Measurements from ENCODE around the gene PLCD3. TPM values are rescaled to one million over a fixed set of nuclear protein-coding genes. Genes with fewer than 3 reads are reported as not detected.

The PLCD3 gene
- total RNA-seq, 1 experiment from 2014 or later, result 35.1 TPM

DNA sequence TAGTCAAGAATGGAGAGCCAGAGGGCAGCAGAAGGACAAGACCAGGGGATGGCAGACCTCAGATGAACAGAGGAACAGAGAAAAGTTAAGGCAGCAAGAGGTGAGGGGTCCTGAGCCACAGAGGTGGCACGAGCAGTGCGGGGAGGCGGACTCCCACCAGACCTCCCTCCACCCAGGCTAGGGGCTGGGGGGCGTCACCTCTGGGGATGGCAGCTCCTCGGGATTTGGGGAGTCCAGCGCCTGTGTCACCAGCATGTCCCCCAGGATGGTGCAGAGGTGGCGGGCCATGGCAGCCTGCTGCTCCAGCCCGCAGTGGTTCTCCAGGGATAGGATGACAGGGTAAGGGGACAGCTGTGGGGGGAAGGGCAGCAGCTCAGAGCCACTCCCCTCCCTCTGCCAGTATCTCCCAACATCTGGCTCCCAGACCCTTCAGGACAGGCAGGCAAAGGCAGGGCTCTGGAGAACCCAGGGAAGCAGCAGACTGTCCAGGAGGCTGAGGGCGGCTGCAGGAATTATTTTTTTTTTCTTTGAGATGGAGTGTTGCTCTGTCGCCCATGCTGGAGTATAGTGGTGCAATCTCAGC lies 15.8 kb downstream of the PLCD3 start:
- H3K4me3 ChIP-seq (ENCODE audit: low read length), result no peak overlapping the region
- H2AFZ ChIP-seq (ENCODE audit: low read length), result no peak overlapping the region
- TF ChIP-seq, protein P1, sequence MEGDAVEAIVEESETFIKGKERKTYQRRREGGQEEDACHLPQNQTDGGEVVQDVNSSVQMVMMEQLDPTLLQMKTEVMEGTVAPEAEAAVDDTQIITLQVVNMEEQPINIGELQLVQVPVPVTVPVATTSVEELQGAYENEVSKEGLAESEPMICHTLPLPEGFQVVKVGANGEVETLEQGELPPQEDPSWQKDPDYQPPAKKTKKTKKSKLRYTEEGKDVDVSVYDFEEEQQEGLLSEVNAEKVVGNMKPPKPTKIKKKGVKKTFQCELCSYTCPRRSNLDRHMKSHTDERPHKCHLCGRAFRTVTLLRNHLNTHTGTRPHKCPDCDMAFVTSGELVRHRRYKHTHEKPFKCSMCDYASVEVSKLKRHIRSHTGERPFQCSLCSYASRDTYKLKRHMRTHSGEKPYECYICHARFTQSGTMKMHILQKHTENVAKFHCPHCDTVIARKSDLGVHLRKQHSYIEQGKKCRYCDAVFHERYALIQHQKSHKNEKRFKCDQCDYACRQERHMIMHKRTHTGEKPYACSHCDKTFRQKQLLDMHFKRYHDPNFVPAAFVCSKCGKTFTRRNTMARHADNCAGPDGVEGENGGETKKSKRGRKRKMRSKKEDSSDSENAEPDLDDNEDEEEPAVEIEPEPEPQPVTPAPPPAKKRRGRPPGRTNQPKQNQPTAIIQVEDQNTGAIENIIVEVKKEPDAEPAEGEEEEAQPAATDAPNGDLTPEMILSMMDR (conservative IDR thresholded peaks at IDR 0.05; ENCODE audit: low read depth, low read length), result no peak
- TF ChIP-seq EZH2phosphoT487 (IDR thresholded peaks at IDR 0.05; ENCODE audit: borderline replicate concordance, low read length) (no peak), EZH2 (IDR thresholded peaks at IDR 0.05; ENCODE audit: low read length, unreplicated experiment) (no peak)
- intact Hi-C loops (cut with micrococcal nuclease), result no loop called here
- no peak overlapping the region for H3K27ac ChIP-seq (ENCODE audit: low read length)
- H3K9me2 ChIP-seq (replicated peaks; ENCODE audit: low read length), result no peaks in the 10 kb centered on the region
- H3K9me3 ChIP-seq (ENCODE audit: low read length), result no peaks in the 10 kb centered on the region
- no peaks in the 10 kb centered on the region for H3K27me3 ChIP-seq (ENCODE audit: low read length)
- CTCF ChIA-PET, result no interaction called here
- BruUV-seq (replicated peaks), result no TSS peak
- no peaks in the 10 kb centered on the region for H4K20me1 ChIP-seq (ENCODE audit: low read length)
- no peaks in the 10 kb centered on the region for H3K79me2 ChIP-seq (ENCODE audit: low read length)
- H3K4me1 ChIP-seq (ENCODE audit: insufficient read depth, low read length), result no peaks in the 10 kb centered on the region
- H3F3A ChIP-seq (ENCODE audit: low read length, unreplicated experiment), result no peaks in the 10 kb centered on the region
- POLR2A ChIA-PET (ENCODE audit: unreplicated experiment), result no interaction called here
- H3K4me2 ChIP-seq (ENCODE audit: low read length), result no peak overlapping the region
- H3K9ac ChIP-seq (ENCODE audit: low read length), result no peak overlapping the region
- DNase-seq, result no peak
- H3K36me3 ChIP-seq (ENCODE audit: low read depth, low read length), result no peaks in the 10 kb centered on the region
- ATAC-seq, result no peak

DNA sequence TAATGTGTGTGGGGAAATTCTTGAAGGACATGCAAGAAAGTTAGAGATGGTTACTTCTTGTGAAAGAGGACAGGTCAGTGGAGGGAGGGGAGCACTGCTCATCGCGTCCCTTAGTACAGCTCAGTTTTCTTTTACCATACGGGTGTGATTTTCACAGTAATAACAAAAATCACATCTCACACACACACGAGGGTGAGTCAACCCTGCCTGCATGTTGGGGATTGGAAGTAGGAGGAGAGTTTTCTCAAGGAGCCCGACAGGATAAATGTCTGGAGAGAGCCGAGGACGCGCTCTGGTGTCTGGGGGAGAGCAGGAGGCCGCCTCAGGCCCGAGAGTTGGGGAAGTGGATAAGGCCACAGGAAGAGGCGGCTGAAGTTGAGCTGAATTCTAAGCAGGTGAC lies 16.4 kb downstream of the PLCD3 start:
- intact Hi-C loops (cut with micrococcal nuclease), result no loop called here
- DNase-seq (no peak), ATAC-seq (no peak)
- Histone ChIP-seq H3K79me2 (ENCODE audit: low read length) (no peaks in the 10 kb centered on the region), H3K36me3 (ENCODE audit: low read depth, low read length) (no peaks in the 10 kb centered on the region), H3K27me3 (ENCODE audit: low read length) (no peaks in the 10 kb centered on the region), H3K9ac (ENCODE audit: low read length) (no peak overlapping the region), H3K4me3 (ENCODE audit: low read length) (no peak overlapping the region), H3K27ac (ENCODE audit: low read length) (no peak overlapping the region), H3K9me3 (ENCODE audit: low read length) (no peaks in the 10 kb centered on the region), H2AFZ (ENCODE audit: low read length) (no peak overlapping the region), H3K9me2 (replicated peaks; ENCODE audit: low read length) (no peaks in the 10 kb centered on the region), H3K4me2 (ENCODE audit: low read length) (no peak overlapping the region), H4K20me1 (ENCODE audit: low read length) (no peaks in the 10 kb centered on the region), H3K4me1 (ENCODE audit: insufficient read depth, low read length) (no peaks in the 10 kb centered on the region), H3F3A (ENCODE audit: low read length, unreplicated experiment) (no peaks in the 10 kb centered on the region)
- TF ChIP-seq, protein P1 (conservative IDR thresholded peaks at IDR 0.05; ENCODE audit: low read depth, low read length), result no peak
- no peak for TF ChIP-seq EZH2phosphoT487 (IDR thresholded peaks at IDR 0.05; ENCODE audit: borderline replicate concordance, low read length)
- TF ChIP-seq EZH2 (IDR thresholded peaks at IDR 0.05; ENCODE audit: low read length, unreplicated experiment), result no peak
- ChIA-PET POLR2A (ENCODE audit: unreplicated experiment) (interaction anchor here (0.6 kb wide), 1 partner anchor 33 kb away, joined by 3 read pairs; the partner anchor contains the start of gene HEXIM1), CTCF (no interaction called here)
- no TSS peak for BruUV-seq (replicated peaks)

DNA sequence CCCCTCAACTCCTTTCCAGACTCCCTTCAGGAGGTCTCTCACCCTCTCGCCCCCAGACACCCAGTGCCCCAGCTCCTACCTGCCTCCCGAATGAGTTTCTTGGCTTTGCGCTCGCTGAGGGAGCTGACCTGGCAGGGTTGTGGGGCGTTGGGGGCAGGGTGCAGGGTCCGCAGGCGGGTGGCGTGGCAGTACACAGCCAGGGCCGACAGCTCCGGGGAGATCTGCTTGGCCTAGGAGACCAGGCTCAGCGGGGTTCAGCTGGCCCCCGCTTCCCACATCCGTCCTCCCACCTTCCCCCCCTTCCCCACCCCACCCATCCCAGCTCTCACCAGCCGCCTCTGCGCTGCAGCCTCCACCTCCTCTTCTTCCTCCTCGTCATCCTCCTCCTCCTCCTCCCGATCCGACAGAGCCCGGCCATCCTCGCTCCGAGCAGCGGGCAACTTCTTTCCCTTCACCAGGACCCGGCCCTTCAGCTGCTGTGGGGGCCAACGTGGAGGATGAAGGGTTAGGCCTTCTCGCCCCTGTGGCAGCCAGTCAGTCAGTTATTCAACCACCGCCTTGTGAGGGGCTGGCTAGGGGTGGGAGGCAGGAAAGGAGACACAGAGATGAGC lies 17.2 kb downstream of the PLCD3 start:
- Histone ChIP-seq H4K20me1 (ENCODE audit: low read length) (no peaks in the 10 kb centered on the region), H2AFZ (ENCODE audit: low read length) (no peak overlapping the region), H3K27ac (ENCODE audit: low read length) (no peak overlapping the region), H3K4me1 (ENCODE audit: insufficient read depth, low read length) (no peaks in the 10 kb centered on the region), H3K79me2 (ENCODE audit: low read length) (no peaks in the 10 kb centered on the region), H3K4me3 (ENCODE audit: low read length) (no peak overlapping the region), H3K27me3 (ENCODE audit: low read length) (no peaks in the 10 kb centered on the region), H3K9me2 (replicated peaks; ENCODE audit: low read length) (no peaks in the 10 kb centered on the region), H3K9me3 (ENCODE audit: low read length) (no peaks in the 10 kb centered on the region), H3K4me2 (ENCODE audit: low read length) (no peak overlapping the region), H3F3A (ENCODE audit: low read length, unreplicated experiment) (no peaks in the 10 kb centered on the region), H3K36me3 (ENCODE audit: low read depth, low read length) (no peaks in the 10 kb centered on the region), H3K9ac (ENCODE audit: low read length) (no peak overlapping the region)
- no TSS peak for BruUV-seq (replicated peaks)
- ATAC-seq (no peak), DNase-seq (no peak)
- TF ChIP-seq, protein P1 (conservative IDR thresholded peaks at IDR 0.05; ENCODE audit: low read depth, low read length), result no peak
- TF ChIP-seq EZH2 (IDR thresholded peaks at IDR 0.05; ENCODE audit: low read length, unreplicated experiment) (no peak), EZH2phosphoT487 (IDR thresholded peaks at IDR 0.05; ENCODE audit: borderline replicate concordance, low read length) (no peak)
- POLR2A ChIA-PET (ENCODE audit: unreplicated experiment), result interaction anchor here (0.6 kb wide), 1 partner anchor 33 kb away, joined by 3 read pairs; the partner anchor contains the start of gene HEXIM1
- CTCF ChIA-PET, result interaction anchor here (0.7 kb wide), 1 partner anchor 20 kb away, joined by 4 read pairs; the partner anchor contains the start of gene ACBD4
- intact Hi-C loops (cut with micrococcal nuclease), result no loop called here

All from PC-3 (cell line).